A673 (cell line): ENCODE results near the gene FHDC1.

ENCODE experiments used
- CTCF ChIP-seq: fragments of 300-800, 200-600 bp; sonication (generic); conservative IDR thresholded peaks from 2 replicates; pipeline ENCODE4 v1.5.1; 2017; ENCODE audit warnings: low read depth, mild to moderate bottlenecking, antibody characterized with exemption, low read length, moderate library complexity, mixed read lengths
- EZH2 ChIP-seq: fragments of 200-600 bp; sonication (generic); IDR thresholded peaks from 2 replicates; pipeline ENCODE4 v1.6.1; 2017; ENCODE audit warnings: borderline replicate concordance, low read depth, mild to moderate bottlenecking, mixed read lengths, antibody characterized with exemption, low read length; ENCODE audit not compliant: poor library complexity, severe bottlenecking

DNA sequence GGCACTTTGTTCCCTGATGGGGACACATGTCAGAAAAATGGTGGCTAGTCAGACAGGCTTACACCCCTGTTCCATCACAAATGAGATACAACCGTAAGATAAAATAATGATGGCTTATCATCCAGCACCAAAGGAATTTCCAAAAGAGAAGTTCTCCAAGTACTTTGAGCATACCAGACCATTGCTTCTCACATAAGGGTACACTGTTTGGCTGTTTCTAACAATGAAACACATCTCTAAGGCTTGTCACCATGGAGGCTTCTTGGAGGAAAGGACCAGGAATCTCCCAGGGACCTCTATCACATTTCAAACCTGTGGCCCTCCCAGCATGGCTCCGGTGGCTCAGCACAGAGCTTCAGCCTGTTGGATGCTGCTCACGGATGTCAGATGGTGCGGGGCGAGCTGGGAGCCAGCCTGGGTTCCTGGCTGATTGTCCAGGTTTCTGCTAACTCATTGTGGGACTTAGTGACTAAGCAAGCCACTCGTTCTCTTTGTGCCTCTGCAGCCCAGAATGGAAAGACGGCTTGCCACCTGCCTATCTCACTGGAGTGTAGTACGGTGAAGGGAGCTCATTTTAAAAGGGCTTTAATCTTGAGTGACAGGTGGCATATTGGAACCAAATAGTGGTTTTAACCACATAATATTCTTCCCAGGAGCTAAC, 54.5 kb downstream of the FHDC1 start:
- TF ChIP-seq CTCF (no peak), EZH2 (no peak)
